Cardiac fibroblast (primary cell): ENCODE measurements around the gene ADAM29.

Experiments used
- DNase-seq, 2 donors: peaks; one replicate each; pipeline versions ENCODE4 v3.0.0 to v3.0.0-alpha.2; 2010; ENCODE audit warnings: low read depth in 2 of 2
- H3K4me3 ChIP-seq, 2 donors: replicated peaks in 1 of 2; 1 replicate in 1 of 2; 2 replicates in 1 of 2; pipeline ENCODE4 v1.5.1; 2011; ENCODE audit warnings: low read depth in 2 of 2, low read length in 2 of 2, mild to moderate bottlenecking in 2 of 2, moderate library complexity in 1 of 2
- CTCF ChIP-seq: IDR thresholded peaks from one replicate; pipeline ENCODE4 v1.5.1; 2011; ENCODE audit warnings: low read depth, mild to moderate bottlenecking, low read length, inconsistent platforms

The ADAM29 gene

GRCh38 chr4:174880001-174880400 lies 38.2 kb upstream of the ADAM29 start:
- no peak for TF ChIP-seq CTCF
- H3K4me3 ChIP-seq, result no peak overlapping the region
- DNase-seq, result no peak

- DNase-seq, result no peak
- TF ChIP-seq CTCF, result no peak
- H3K4me3 ChIP-seq, result no peak overlapping the region
Measured at GRCh38 chr4:174882317-174882992, 35.7 kb upstream of the ADAM29 start.

GRCh38 chr4:174907508-174907907 lies 10.7 kb upstream of the ADAM29 start:
- no peak for TF ChIP-seq CTCF
- DNase-seq, result no peak
- H3K4me3 ChIP-seq, result no peak overlapping the region

- no peak overlapping the region for H3K4me3 ChIP-seq
- TF ChIP-seq CTCF, result no peak
- DNase-seq, result no peak
Measured at GRCh38 chr4:174910271-174910670, 7.9 kb upstream of the ADAM29 start.

- H3K4me3 ChIP-seq, result no peak overlapping the region
- DNase-seq, result no peak
- TF ChIP-seq CTCF, result no peak
Measured at GRCh38 chr4:174912919-174913543, 5.1 kb upstream of the ADAM29 start.

GRCh38 chr4:174919886-174920423 lies 1.8 kb downstream of the ADAM29 start:
- TF ChIP-seq CTCF, result no peak
- H3K4me3 ChIP-seq, result no peak overlapping the region
- no peak for DNase-seq
